ENCODE measurements around the gene DALRD3. TPM values are rescaled to one million over a fixed set of nuclear protein-coding genes. Genes with fewer than 3 reads are reported as not detected.

The DALRD3 gene
- total RNA-seq, 1 donor from 2014 or later, result 19.0 TPM

GRCh38 chr3:48993834-48994233 is 24.5 kb downstream of the DALRD3 start:
- no peaks in the 10 kb centered on the region for H3K27me3 ChIP-seq
- ATAC-seq (no peak), DNase-seq (no peak)
- H3K36me3 ChIP-seq, result peaks cover 9% of the 10 kb centered on the region
- H3K27ac ChIP-seq, result no peak overlapping the region
- intact Hi-C loops (cut with DNase I), result no loop called here
- H3K4me1 ChIP-seq, result peaks cover 20% of the 10 kb centered on the region
- H3K4me3 ChIP-seq, result no peak overlapping the region
- no peak for TF ChIP-seq CTCF (IDR thresholded peaks at IDR 0.05)
- no peaks in the 10 kb centered on the region for H3K9me3 ChIP-seq

- Histone ChIP-seq H3K9me3 (no peaks in the 10 kb centered on the region), H3K27ac (no peak overlapping the region), H3K4me3 (peak overlapping the region; percentile 89), H3K27me3 (no peaks in the 10 kb centered on the region), H3K36me3 (peaks cover 9% of the 10 kb centered on the region), H3K4me1 (peaks cover 21% of the 10 kb centered on the region)
- ATAC-seq (no peak), DNase-seq (no peak)
- intact Hi-C loops (cut with DNase I), result no loop called here
- TF ChIP-seq CTCF (IDR thresholded peaks at IDR 0.05), result no peak
These were observed 26.4 kb downstream of the DALRD3 start for GRCh38 chr3:48991851-48992545.

DNA sequence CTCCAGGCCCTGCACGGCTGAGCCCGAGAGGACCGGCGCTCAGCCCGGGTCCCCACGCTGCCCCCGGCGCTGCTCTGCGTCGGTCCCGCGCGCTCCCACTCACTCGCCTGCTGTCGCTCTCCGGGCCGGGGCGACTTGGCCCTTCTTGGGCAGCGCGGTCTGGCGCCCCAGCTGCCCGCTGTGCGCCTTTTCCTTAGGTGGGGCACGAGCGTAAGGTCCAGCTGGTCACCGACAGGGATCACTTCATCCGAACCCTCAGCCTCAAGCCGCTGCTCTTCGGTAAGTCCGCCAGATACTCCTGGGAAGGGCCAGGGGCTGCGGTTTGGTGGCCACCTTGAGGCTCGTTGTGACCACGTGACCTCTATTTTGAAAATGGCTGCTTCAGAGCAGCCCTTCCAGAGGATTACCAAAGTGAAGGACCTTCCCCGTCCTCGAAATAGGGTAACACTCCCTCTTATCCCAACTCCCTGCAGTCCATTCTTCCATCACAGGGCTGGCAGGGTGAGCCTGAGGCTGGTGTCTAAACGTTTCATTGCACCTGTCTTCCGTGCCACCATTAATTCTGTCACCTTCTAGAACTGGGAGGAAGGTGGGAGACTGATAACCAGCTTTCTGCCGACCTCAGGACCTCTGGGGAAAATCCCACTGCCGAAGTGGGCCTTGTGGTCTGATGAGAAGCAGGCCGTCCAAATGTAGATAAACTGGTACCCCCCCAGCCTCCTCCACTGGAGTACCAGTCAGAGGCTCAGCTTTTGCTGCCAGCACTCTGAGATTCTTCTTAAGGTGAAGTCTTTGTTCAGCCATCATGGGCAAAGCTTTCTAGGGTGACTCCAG is 27.5 kb downstream of the DALRD3 start:
- Histone ChIP-seq H3K36me3 (peaks cover 10% of the 10 kb centered on the region), H3K4me1 (peaks cover 21% of the 10 kb centered on the region), H3K4me3 (peak overlapping the region; percentile 89), H3K27me3 (no peaks in the 10 kb centered on the region), H3K9me3 (no peaks in the 10 kb centered on the region), H3K27ac (peak overlapping the region; percentile 91)
- intact Hi-C loops (cut with DNase I), result no loop called here
- ATAC-seq (peak; percentile 34), DNase-seq (no peak)
- no peak for TF ChIP-seq CTCF (IDR thresholded peaks at IDR 0.05)

DNA sequence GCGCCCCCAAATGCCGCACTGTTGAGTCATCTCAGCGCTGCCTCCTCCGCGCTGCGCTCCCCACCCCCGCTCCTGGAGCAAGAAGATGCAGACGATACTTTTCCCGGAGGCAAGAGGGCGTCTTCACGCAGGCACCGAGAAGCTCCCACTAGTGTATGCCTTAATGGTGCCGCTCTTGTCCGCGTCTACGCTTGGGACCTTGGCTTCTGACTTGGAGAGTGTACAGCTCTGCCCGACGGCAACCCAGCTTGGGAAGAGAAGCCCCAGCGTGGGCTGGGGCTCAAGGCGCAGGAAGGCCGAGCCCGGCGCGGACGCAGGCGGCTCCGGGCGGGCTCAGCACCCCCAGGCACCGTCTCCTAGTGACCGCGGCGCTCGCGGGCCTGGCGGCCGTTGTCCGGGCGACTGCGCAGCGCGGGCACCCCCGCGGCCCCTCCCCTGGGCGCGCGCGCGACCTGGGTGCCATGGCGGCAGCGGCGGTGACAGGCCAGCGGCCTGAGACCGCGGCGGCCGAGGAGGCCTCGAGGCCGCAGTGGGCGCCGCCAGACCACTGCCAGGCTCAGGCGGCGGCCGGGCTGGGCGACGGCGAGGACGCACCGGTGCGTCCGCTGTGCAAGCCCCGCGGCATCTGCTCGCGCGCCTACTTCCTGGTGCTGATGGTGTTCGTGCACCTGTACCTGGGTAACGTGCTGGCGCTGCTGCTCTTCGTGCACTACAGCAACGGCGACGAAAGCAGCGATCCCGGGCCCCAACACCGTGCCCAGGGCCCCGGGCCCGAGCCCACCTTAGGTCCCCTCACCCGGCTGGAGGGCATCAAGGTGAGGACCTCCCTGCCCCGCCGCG is 28.4 kb downstream of the DALRD3 start, which contains the start of gene P4HTM:
Gene P4HTM (plus strand): TSS at position 446 of the 840 bp plus-strand sequence. CDS start 16 bp downstream, at position 462.
- peak; percentile 90 for DNase-seq
- Histone ChIP-seq H3K4me3 (peak within 1 kb of the TSS; percentile 89), H3K4me1 (peaks cover 21% of the 10 kb centered on the region), H3K9me3 (no peaks in the 10 kb centered on the region), H3K27me3 (no peaks in the 10 kb centered on the region), H3K27ac (peak within 1 kb of the TSS; percentile 91), H3K36me3 (peaks cover 17% of the 10 kb centered on the region)
- peak; percentile 45 for TF ChIP-seq CTCF (IDR thresholded peaks at IDR 0.05)
- intact Hi-C loops (cut with DNase I), result no loop called here
- ATAC-seq, result peak; percentile 93

DNA sequence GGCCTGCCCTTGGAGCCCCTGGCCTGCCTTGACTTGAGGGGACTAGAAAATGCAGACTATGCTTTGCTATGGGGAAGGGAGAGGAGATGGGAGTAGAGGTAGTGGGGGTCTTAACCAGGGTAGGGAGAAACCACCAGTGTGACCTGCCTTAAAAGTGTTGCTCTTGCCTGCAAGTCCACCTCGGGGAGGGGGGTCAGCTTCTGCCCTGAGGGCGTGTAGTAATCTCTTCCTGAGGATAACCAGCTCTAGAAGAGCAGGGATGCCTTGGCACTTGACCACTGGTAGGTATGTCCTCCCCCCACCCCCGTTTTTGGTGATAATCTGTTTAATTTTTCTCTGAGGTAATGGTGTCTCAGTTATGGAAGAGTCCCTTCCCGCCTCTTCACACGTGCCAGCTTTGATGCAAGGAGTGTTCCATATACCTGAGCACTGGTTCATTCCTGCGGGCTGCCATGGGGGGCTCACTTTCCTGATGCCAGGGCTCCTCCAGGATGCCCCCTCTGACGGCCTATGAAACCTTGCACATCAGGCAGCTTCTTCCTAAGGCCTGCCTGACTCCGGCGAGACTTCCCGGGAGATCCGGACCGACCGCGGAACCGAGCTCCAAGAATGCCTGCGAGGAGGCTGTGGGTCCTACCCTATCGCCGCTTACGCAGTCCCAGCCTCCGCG is 29.1 kb downstream of the DALRD3 start:
- ATAC-seq (no peak), DNase-seq (no peak)
- peak overlapping the region; percentile 91 for H3K27ac ChIP-seq
- H3K36me3 ChIP-seq, result peaks cover 24% of the 10 kb centered on the region
- H3K4me1 ChIP-seq, result peaks cover 21% of the 10 kb centered on the region
- H3K9me3 ChIP-seq, result no peaks in the 10 kb centered on the region
- intact Hi-C loops (cut with DNase I), result no loop called here
- TF ChIP-seq CTCF (IDR thresholded peaks at IDR 0.05), result no peak
- no peaks in the 10 kb centered on the region for H3K27me3 ChIP-seq
- peak overlapping the region; percentile 89 for H3K4me3 ChIP-seq
